H9 (cell line): Measurements from ENCODE around the gene IGSF9B. TPM values are rescaled to one million over a fixed set of nuclear protein-coding genes. Genes with fewer than 3 reads are reported as not detected.

ENCODE experiments used
- DNase-seq: peaks from one replicate; pipeline ENCODE4 v3.0.0-alpha.2; 2017
- H2AFZ ChIP-seq: one replicate; pipeline ENCODE4 v1.6.1; 2013; ENCODE audit warnings: mild to moderate bottlenecking, low read length, control low read depth, moderate library complexity
- H2AK5ac ChIP-seq: 2 replicates; pipeline ENCODE4 v1.6.1; 2013; ENCODE audit warnings: low read length, control low read depth, mixed read lengths; ENCODE audit not compliant: insufficient read length
- H2BK120ac ChIP-seq: one replicate; pipeline ENCODE4 v1.6.1; 2013; ENCODE audit warnings: low read depth, mild to moderate bottlenecking, low read length, control low read depth, inconsistent platforms; ENCODE audit not compliant: poor library complexity, severe bottlenecking
- H2BK12ac ChIP-seq: 2 replicates; pipeline ENCODE4 v1.6.1; 2013; ENCODE audit warnings: low read length, control low read depth, mixed read lengths, low read depth; ENCODE audit not compliant: insufficient read length
- H2BK15ac ChIP-seq: 2 replicates; pipeline ENCODE4 v1.6.1; 2013; ENCODE audit warnings: low read depth, low read length, control low read depth
- H2BK20ac ChIP-seq: one replicate; pipeline ENCODE4 v1.6.1; 2013; ENCODE audit warnings: low read depth, mild to moderate bottlenecking, low read length, control low read depth, inconsistent platforms; ENCODE audit not compliant: poor library complexity, severe bottlenecking
- H2BK5ac ChIP-seq: 2 replicates; pipeline ENCODE4 v1.6.1; 2013; ENCODE audit warnings: low read length, control low read depth, mixed read lengths; ENCODE audit not compliant: insufficient read length
- H3K14ac ChIP-seq: 2 replicates; pipeline ENCODE4 v1.6.1; 2013; ENCODE audit warnings: low read length, control low read depth; ENCODE audit not compliant: insufficient read depth
- H3K18ac ChIP-seq: 2 replicates; pipeline ENCODE4 v1.6.1; 2013; ENCODE audit warnings: low read depth, mild to moderate bottlenecking, mixed read lengths, low read length, control low read depth; ENCODE audit not compliant: insufficient read length
- H3K23ac ChIP-seq: 2 replicates; pipeline ENCODE4 v1.6.1; 2013; ENCODE audit warnings: low read length, control low read depth, mixed read lengths, low read depth; ENCODE audit not compliant: insufficient read length
- H3K23me2 ChIP-seq: 2 replicates; pipeline ENCODE4 v1.6.1; 2013; ENCODE audit warnings: low read depth, mild to moderate bottlenecking, mixed read lengths, low read length, control low read depth; ENCODE audit not compliant: insufficient read length, poor library complexity, severe bottlenecking
- H3K27ac ChIP-seq: 2 replicates; pipeline ENCODE4 v1.5.1; 2013; ENCODE audit warnings: low read length, control low read depth, mixed read lengths, low read depth; ENCODE audit not compliant: insufficient read length
- H3K27me3 ChIP-seq: 2 replicates; pipeline ENCODE4 v1.6.1; 2013; ENCODE audit warnings: low read length, control low read depth, inconsistent platforms; ENCODE audit not compliant: insufficient read depth
- H3K4ac ChIP-seq: 2 replicates; pipeline ENCODE4 v1.6.1; 2013; ENCODE audit warnings: low read depth, mild to moderate bottlenecking, control low read depth, inconsistent platforms, low read length, moderate library complexity
- H3K4me1 ChIP-seq: 2 replicates; pipeline ENCODE4 v1.6.1; 2013; ENCODE audit warnings: low read length, control low read depth, inconsistent platforms; ENCODE audit not compliant: insufficient read depth
- H3K4me2 ChIP-seq: 2 replicates; pipeline ENCODE4 v1.6.1; 2013; ENCODE audit warnings: low read length, control low read depth, mixed read lengths; ENCODE audit not compliant: insufficient read length, insufficient read depth
- H3K56ac ChIP-seq: 2 replicates; pipeline ENCODE4 v1.6.1; 2013; ENCODE audit warnings: low read depth, mild to moderate bottlenecking, mixed read lengths, low read length, control low read depth; ENCODE audit not compliant: insufficient read length
- H3K79me1 ChIP-seq: 2 replicates; pipeline ENCODE4 v1.6.1; 2013; ENCODE audit warnings: low read depth, mild to moderate bottlenecking, moderate library complexity, low read length, control low read depth, inconsistent platforms; ENCODE audit not compliant: insufficient read depth, poor library complexity, severe bottlenecking
- H3K79me2 ChIP-seq: 2 replicates; pipeline ENCODE4 v1.6.1; 2013; ENCODE audit warnings: low read length, control low read depth, inconsistent platforms; ENCODE audit not compliant: insufficient read depth
- H3K9ac ChIP-seq: 2 replicates; pipeline ENCODE4 v1.6.1; 2013; ENCODE audit warnings: low read length, control low read depth, mixed read lengths; ENCODE audit not compliant: insufficient read length; ENCODE audit errors: extremely low read depth
- H3K9me3 ChIP-seq: one replicate; pipeline ENCODE4 v1.6.1; 2013; ENCODE audit warnings: low read depth, low read length, inconsistent platforms; ENCODE audit not compliant: control insufficient read depth
- H3T11ph ChIP-seq: one replicate; pipeline ENCODE4 v1.6.1; 2013; ENCODE audit warnings: mild to moderate bottlenecking, low read length, control low read depth, inconsistent platforms
- H4K20me1 ChIP-seq: one replicate; pipeline ENCODE4 v1.6.1; 2013; ENCODE audit not compliant: control insufficient read depth, insufficient read length, insufficient read depth
- H4K5ac ChIP-seq: 2 replicates; pipeline ENCODE4 v1.6.1; 2013; ENCODE audit warnings: low read depth, mild to moderate bottlenecking, mixed read lengths, low read length, control low read depth; ENCODE audit not compliant: insufficient read length
- H4K8ac ChIP-seq: replicated peaks from 2 replicates; pipeline ENCODE4 v1.6.1; 2013; ENCODE audit warnings: low read length, control low read depth, mixed read lengths, low read depth; ENCODE audit not compliant: insufficient read length
- H4K91ac ChIP-seq: 2 replicates; pipeline ENCODE4 v1.6.1; 2013; ENCODE audit warnings: low read depth, mild to moderate bottlenecking, moderate library complexity, mixed read lengths, low read length, control low read depth; ENCODE audit not compliant: insufficient read length
- H3K27ac Mint-ChIP-seq, 3 experiments: 2 replicates in 2 of 3; 3 replicates in 1 of 3; pipeline ENCODE4 v1.8.0; 2020 to 2021; ENCODE audit warnings: mixed read lengths in 3 of 3, mild to moderate bottlenecking in 1 of 3, moderate library complexity in 1 of 3
- H3K27me3 Mint-ChIP-seq: 2 replicates; pipeline ENCODE4 v1.8.0; 2021; ENCODE audit warnings: low read depth, mild to moderate bottlenecking, moderate library complexity, mixed read lengths
- H3K36me3 Mint-ChIP-seq, 3 experiments: 2 replicates in 2 of 3; 3 replicates in 1 of 3; pipeline ENCODE4 v1.8.0; 2020 to 2021; ENCODE audit warnings: low read depth in 3 of 3, mixed read lengths in 3 of 3; ENCODE audit not compliant: insufficient read depth in 1 of 3
- H3K4me1 Mint-ChIP-seq, 2 experiments: 2 replicates each; pipeline ENCODE4 v1.8.0; 2020; ENCODE audit warnings: mixed read lengths in 2 of 2
- H3K4me3 Mint-ChIP-seq, 2 experiments: 2 replicates in 1 of 2; 3 replicates in 1 of 2; pipeline ENCODE4 v1.8.0; 2020 to 2021; ENCODE audit warnings: mild to moderate bottlenecking in 2 of 2, mixed read lengths in 2 of 2, moderate library complexity in 1 of 2
- H3K9me3 Mint-ChIP-seq, 2 experiments: 2 replicates in 1 of 2; 3 replicates in 1 of 2; pipeline ENCODE4 v1.8.0; 2020; ENCODE audit warnings: mild to moderate bottlenecking in 2 of 2, mixed read lengths in 2 of 2, moderate library complexity in 1 of 2
- WGBS: extraction: QIAGEN DNeasy Blood & Tissue Kit; methylation state at CpG from one replicate; pipeline ENCODE4 v1.1.7; 2013; ENCODE audit warnings: missing lambda C conversion rate, low lambda C conversion rate, mixed read lengths; ENCODE audit not compliant: insufficient read length; ENCODE audit errors: extremely low coverage; 5-methylcytosine and 5-hydroxymethylcytosine counted together
- total RNA-seq: library from RNA; stranded (reverse); gene quantifications from 2 replicates; pipeline ENCODE4 v1.2.1, GENCODE V29; 2021
- TF ChIP-seq, protein P1 (sequence below): fragments of 200-600 bp; sonication (generic); conservative IDR thresholded peaks from 3 replicates; pipeline ENCODE4 v1.8.0; 2021; ENCODE audit warnings: antibody characterized with exemption, mild to moderate bottlenecking

Gene IGSF9B
- total RNA-seq, 1 experiment from 2014 or later: 25.7 TPM

DNA sequence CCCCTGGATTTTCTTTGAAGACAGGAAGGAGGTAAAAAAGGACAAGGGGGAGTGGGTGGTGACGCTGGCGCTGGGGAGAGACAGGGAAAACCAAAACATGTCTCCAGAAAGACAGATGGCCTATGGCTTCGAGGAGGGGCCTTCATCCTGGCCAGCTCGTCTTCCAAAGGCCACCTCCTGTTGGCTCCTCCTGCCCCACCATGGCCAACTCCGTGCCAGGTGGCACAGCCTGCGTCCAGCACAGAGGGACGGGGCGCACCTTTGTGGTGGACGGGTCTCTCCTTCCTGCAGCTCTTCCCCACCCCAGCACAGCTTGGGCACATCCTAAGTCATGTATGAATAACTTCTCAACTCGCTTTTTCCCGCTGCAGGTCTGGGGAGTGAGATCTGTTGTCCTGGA is 22.7 kb downstream of the IGSF9B start:
- no peak overlapping the region for H4K5ac ChIP-seq
- WGBS: no CpG with 5 or more reads among the region's 11 CpGs
- no peak overlapping the region for H3K18ac ChIP-seq
- no peak overlapping the region for H3K56ac ChIP-seq
- H3K9me3 ChIP-seq: no peaks in the 10 kb centered on the region
- no peaks in the 10 kb centered on the region for H3K27me3 ChIP-seq
- H2BK5ac ChIP-seq: no peak overlapping the region
- no peak overlapping the region for H2BK120ac ChIP-seq
- no peaks in the 10 kb centered on the region for H3K79me2 ChIP-seq
- no peak overlapping the region for H3K27ac ChIP-seq
- no peak overlapping the region for H2BK15ac ChIP-seq
- H4K91ac ChIP-seq: no peak overlapping the region
- no peak overlapping the region for H4K8ac ChIP-seq
- H3K23ac ChIP-seq: no peak overlapping the region
- Mint-ChIP-seq H3K27me3 (no peaks in the 10 kb centered on the region), H3K4me1 (peaks cover 0 to 4% of the 10 kb centered on the region in 2 experiments; a peak in 2 of 4 replicates), H3K9me3 (no peaks in the 10 kb centered on the region), H3K27ac (0 out of 7 replicates have a peak overlapping the region, but pooled peaks of 1 of the 3 experiments have one; percentile 81), H3K36me3 (peaks cover 36 to 44% (median 42%) of the 10 kb centered on the region in 3 experiments; a peak in 6 of 7 replicates), H3K4me3 (no peak overlapping the region)
- no peak overlapping the region for H2BK20ac ChIP-seq
- TF ChIP-seq, protein P1, sequence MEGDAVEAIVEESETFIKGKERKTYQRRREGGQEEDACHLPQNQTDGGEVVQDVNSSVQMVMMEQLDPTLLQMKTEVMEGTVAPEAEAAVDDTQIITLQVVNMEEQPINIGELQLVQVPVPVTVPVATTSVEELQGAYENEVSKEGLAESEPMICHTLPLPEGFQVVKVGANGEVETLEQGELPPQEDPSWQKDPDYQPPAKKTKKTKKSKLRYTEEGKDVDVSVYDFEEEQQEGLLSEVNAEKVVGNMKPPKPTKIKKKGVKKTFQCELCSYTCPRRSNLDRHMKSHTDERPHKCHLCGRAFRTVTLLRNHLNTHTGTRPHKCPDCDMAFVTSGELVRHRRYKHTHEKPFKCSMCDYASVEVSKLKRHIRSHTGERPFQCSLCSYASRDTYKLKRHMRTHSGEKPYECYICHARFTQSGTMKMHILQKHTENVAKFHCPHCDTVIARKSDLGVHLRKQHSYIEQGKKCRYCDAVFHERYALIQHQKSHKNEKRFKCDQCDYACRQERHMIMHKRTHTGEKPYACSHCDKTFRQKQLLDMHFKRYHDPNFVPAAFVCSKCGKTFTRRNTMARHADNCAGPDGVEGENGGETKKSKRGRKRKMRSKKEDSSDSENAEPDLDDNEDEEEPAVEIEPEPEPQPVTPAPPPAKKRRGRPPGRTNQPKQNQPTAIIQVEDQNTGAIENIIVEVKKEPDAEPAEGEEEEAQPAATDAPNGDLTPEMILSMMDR: no peak
- no peak overlapping the region for H2AK5ac ChIP-seq
- H2AFZ ChIP-seq: no peak overlapping the region
- H3K14ac ChIP-seq: no peak overlapping the region
- H3K9ac ChIP-seq: no peak overlapping the region
- H3K4me1 ChIP-seq: no peaks in the 10 kb centered on the region
- H3T11ph ChIP-seq: no peak overlapping the region
- H3K4me2 ChIP-seq: no peak overlapping the region
- no peak overlapping the region for H3K4ac ChIP-seq
- no peaks in the 10 kb centered on the region for H3K79me1 ChIP-seq
- no peak for DNase-seq
- H3K23me2 ChIP-seq: no peaks in the 10 kb centered on the region
- no peak overlapping the region for H2BK12ac ChIP-seq
- no peaks in the 10 kb centered on the region for H4K20me1 ChIP-seq
